SKM-1 treated with dmso at 0.1 percent for 144 hours (cell line): Measurements from ENCODE around the gene PAPSS2.
"Not testable (repeated sequence)": the region's sequence is repeated elsewhere in the genome, so short reads cannot be mapped to it uniquely, and the experiment has no call there.

ENCODE experiments used
- DNase-seq: peaks from one replicate; lab custom pipeline; 2025; ENCODE audit not compliant: unreplicated experiment; lab: John Stamatoyannopoulos, UW

Gene PAPSS2

GRCh38 chr10:87659571-87660483, at the start of gene PAPSS2:
Gene PAPSS2, plus strand, starts transcription at chr10:87659878. Its CDS starts 104 bp downstream, at chr10:87659982.
- DNase-seq = no peak

- DNase-seq = not testable (repeated sequence)
These were observed 48.3 kb upstream of the PAPSS2 start for GRCh38 chr10:87611341-87611740.

- DNase-seq = no peak
These were observed 47.6 kb upstream of the PAPSS2 start for GRCh38 chr10:87612115-87612514.

- no peak for DNase-seq
These were observed 45.9 kb upstream of the PAPSS2 start for GRCh38 chr10:87613751-87614150.

GRCh38 chr10:87615856-87616255, 43.8 kb upstream of the PAPSS2 start:
- DNase-seq = peak; percentile 79

GRCh38 chr10:87617503-87617902, 42.2 kb upstream of the PAPSS2 start:
- DNase-seq = no peak

GRCh38 chr10:87618566-87619423, 40.9 kb upstream of the PAPSS2 start:
- no peak for DNase-seq

GRCh38 chr10:87619705-87620104, 40.0 kb upstream of the PAPSS2 start:
- DNase-seq = no peak

GRCh38 chr10:87621440-87621839, 38.2 kb upstream of the PAPSS2 start:
- not testable (repeated sequence) for DNase-seq

- no peak for DNase-seq
These were observed 37.2 kb upstream of the PAPSS2 start for GRCh38 chr10:87622314-87623004.

- DNase-seq = no peak
These were observed 36.5 kb upstream of the PAPSS2 start for GRCh38 chr10:87623191-87623590.

- DNase-seq = no peak
These were observed 34.0 kb upstream of the PAPSS2 start for GRCh38 chr10:87625661-87626060.

GRCh38 chr10:87626422-87626892, 33.2 kb upstream of the PAPSS2 start:
- DNase-seq = no peak

GRCh38 chr10:87630171-87630570, 29.5 kb upstream of the PAPSS2 start:
- DNase-seq = no peak

- no peak for DNase-seq
These were observed 27.2 kb upstream of the PAPSS2 start for GRCh38 chr10:87632454-87632853.

GRCh38 chr10:87634311-87634710, 25.4 kb upstream of the PAPSS2 start:
- no peak for DNase-seq

- DNase-seq = peak; percentile 21
These were observed 24.0 kb upstream of the PAPSS2 start for GRCh38 chr10:87635498-87636312.

- no peak for DNase-seq
These were observed 23.3 kb upstream of the PAPSS2 start for GRCh38 chr10:87636313-87636915.

GRCh38 chr10:87639493-87639892, 20.2 kb upstream of the PAPSS2 start:
- DNase-seq = no peak

GRCh38 chr10:87640043-87640442, 19.6 kb upstream of the PAPSS2 start:
- no peak for DNase-seq
